PC-3 (cell line): ENCODE data around the gene FRMPD2.

Experiments
- EZH2phosphoT487 ChIP-seq: fragments of 300-600 bp; sonication (generic); IDR thresholded peaks from 2 replicates; pipeline ENCODE4 v1.6.1; 2018; ENCODE audit warnings: mild to moderate bottlenecking, antibody characterized with exemption, low read length, borderline replicate concordance
- TF ChIP-seq, protein P1 (sequence below): fragments of 300-600 bp; sonication (generic); conservative IDR thresholded peaks from 2 replicates; pipeline ENCODE4 v1.5.1; 2017; ENCODE audit warnings: antibody characterized with exemption, low read depth, mild to moderate bottlenecking, low read length

DNA sequence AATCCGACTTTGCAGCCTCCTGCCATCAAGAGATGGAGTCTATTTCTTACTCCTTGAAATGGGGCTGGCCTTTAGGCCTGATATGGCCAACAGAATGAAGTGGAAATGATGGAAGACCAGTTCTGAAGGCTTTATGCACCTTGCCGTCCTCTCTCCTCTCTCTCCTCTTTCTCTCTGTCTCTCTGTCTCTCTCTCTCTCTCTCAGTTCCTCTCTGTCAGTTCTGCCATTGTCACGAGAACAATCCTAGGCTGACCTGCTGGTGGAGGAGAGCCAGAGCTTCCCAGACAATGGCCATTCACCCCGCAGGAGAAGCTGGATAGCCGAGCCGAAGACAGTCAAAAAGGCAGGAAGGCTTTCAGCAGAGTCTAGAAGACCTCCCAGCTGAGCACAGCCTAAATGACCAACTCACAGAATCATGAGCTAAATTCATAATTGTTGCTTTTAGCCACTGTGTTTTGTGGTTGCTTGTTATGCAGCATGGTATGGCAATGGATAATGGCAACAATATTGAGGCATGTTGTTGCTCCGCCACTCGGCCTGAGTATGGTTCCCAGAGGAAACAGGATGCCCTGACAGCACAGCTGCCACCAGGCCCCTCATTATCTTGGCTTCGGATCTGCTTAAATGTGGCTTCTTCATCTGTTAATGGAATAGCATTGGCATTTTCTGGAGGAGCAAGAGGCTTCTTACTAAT is 35.5 kb downstream of the FRMPD2 start:
- TF ChIP-seq EZH2phosphoT487 = no peak
- TF ChIP-seq, protein P1, sequence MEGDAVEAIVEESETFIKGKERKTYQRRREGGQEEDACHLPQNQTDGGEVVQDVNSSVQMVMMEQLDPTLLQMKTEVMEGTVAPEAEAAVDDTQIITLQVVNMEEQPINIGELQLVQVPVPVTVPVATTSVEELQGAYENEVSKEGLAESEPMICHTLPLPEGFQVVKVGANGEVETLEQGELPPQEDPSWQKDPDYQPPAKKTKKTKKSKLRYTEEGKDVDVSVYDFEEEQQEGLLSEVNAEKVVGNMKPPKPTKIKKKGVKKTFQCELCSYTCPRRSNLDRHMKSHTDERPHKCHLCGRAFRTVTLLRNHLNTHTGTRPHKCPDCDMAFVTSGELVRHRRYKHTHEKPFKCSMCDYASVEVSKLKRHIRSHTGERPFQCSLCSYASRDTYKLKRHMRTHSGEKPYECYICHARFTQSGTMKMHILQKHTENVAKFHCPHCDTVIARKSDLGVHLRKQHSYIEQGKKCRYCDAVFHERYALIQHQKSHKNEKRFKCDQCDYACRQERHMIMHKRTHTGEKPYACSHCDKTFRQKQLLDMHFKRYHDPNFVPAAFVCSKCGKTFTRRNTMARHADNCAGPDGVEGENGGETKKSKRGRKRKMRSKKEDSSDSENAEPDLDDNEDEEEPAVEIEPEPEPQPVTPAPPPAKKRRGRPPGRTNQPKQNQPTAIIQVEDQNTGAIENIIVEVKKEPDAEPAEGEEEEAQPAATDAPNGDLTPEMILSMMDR = no peak
